HCT116 (cell line): ENCODE data around the gene PCIF1. TPM values are rescaled to one million over a fixed set of nuclear protein-coding genes. Genes with fewer than 3 reads are reported as not detected.

Experiments
- ATAC-seq: fragments of 200-7000 bp; cut with Tn5 transposase; 2 replicates; pipeline ENCODE4 v1.9.1; 2020; ENCODE audit warnings: mild to moderate bottlenecking, moderate library complexity
- BruUV-seq: library from RNA; stranded (reverse); fragments of 400-500 nt; replicated peaks from 2 replicates; lab custom pipeline; 2021; lab: Mats Ljungman, UMichigan
- CTCF ChIA-PET: fragments of 300-600 bp; sonication (Branson Sonifier 250); formaldehyde crosslinking; loops from one replicate; lab custom pipeline; 2021; ENCODE audit warnings: antibody characterized with exemption; lab: Charles Lee
- POLR2A ChIA-PET: fragments of 300-600, 350-600 bp; sonication (Branson Sonifier 250); formaldehyde crosslinking; loops from one replicate; lab custom pipeline; 2021; ENCODE audit warnings: antibody characterized with exemption; lab: Charles Lee
- RAD21 ChIA-PET, 2 experiments: fragments of 300-600 bp; sonication (Branson Sonifier 250); formaldehyde crosslinking; loops; one replicate each; lab custom pipeline; 2023; ENCODE audit warnings: low total read pairs in 2 of 2; ENCODE audit not compliant: uncharacterized antibody in 2 of 2, unreplicated experiment in 2 of 2, low non-redundant PET in 1 of 2; lab: Charles Lee
- DNase-seq: peaks from one replicate; pipeline ENCODE4 v3.0.0-alpha.2; 2010; ENCODE audit warnings: low read depth, low spot score
- H2AFZ ChIP-seq: fragments of 200-600 bp; shearing (Covaris generic), sonication (generic); 2 replicates; pipeline ENCODE4 v1.6.1; 2017; ENCODE audit warnings: low read depth, mixed run types, mixed read lengths, antibody characterized with exemption, low read length; ENCODE audit not compliant: poor library complexity, severe bottlenecking
- H3K27ac ChIP-seq: 2 replicates; pipeline ENCODE4 v1.5.1; 2012; ENCODE audit warnings: low read depth, low read length
- H3K27me3 ChIP-seq: fragments of 200-600 bp; sonication (generic); 2 replicates; pipeline ENCODE4 v1.6.1; 2016; ENCODE audit warnings: mixed run types, low read length, mixed read lengths; ENCODE audit not compliant: insufficient read depth
- H3K36me3 ChIP-seq, 2 experiments: fragments of 200-500 bp in 1 of 2; fragments of 200-600 bp in 1 of 2; sonication (Bioruptor generic) in 1 of 2; sonication (generic) in 1 of 2; 2 replicates each; pipeline versions ENCODE4 v1.5.1 to v1.6.1; 2014 to 2016; ENCODE audit warnings: low read length in 2 of 2, inconsistent platforms in 1 of 2, mixed read lengths in 1 of 2, mixed run types in 1 of 2; ENCODE audit not compliant: insufficient read depth in 2 of 2, control insufficient read depth in 1 of 2
- H3K4me1 ChIP-seq, 2 experiments: fragments of 200-600 bp in 1 of 2; sonication (generic) in 1 of 2; 2 replicates each; pipeline versions ENCODE4 v1.5.1 to v1.6.1; 2012 to 2017; ENCODE audit warnings: low read length in 2 of 2, inconsistent platforms in 1 of 2, mild to moderate bottlenecking in 1 of 2, mixed read lengths in 1 of 2, mixed run types in 1 of 2, moderate library complexity in 1 of 2; ENCODE audit not compliant: insufficient read depth in 2 of 2, control insufficient read depth in 1 of 2
- H3K4me2 ChIP-seq: fragments of 200-600 bp; sonication (generic); 2 replicates; pipeline ENCODE4 v1.6.1; 2017; ENCODE audit warnings: mixed run types, low read length, mixed read lengths
- H3K4me3 ChIP-seq, 2 experiments: fragments of 200-600 bp in 1 of 2; sonication (generic) in 1 of 2; replicated peaks in 1 of 2; 2 replicates each; pipeline ENCODE4 v1.5.1; 2011 to 2016; ENCODE audit warnings: low read length in 2 of 2, control low read depth in 1 of 2, low read depth in 1 of 2, mild to moderate bottlenecking in 1 of 2, mixed read lengths in 1 of 2, mixed run types in 1 of 2
- H3K79me2 ChIP-seq: fragments of 200-600 bp; sonication (generic); 2 replicates; pipeline ENCODE4 v1.6.1; 2017; ENCODE audit warnings: mild to moderate bottlenecking, mixed run types, low read length, moderate library complexity, mixed read lengths; ENCODE audit not compliant: insufficient read depth
- H3K9ac ChIP-seq: fragments of 200-600 bp; sonication (generic); 2 replicates; pipeline ENCODE4 v1.6.1; 2016; ENCODE audit warnings: low read length, mixed read lengths
- H3K9me2 ChIP-seq: fragments of 200-600 bp; sonication (generic), shearing (Covaris generic); 2 replicates; pipeline ENCODE4 v1.6.1; 2017; ENCODE audit warnings: mixed run types, mild to moderate bottlenecking, moderate library complexity; ENCODE audit not compliant: insufficient read depth
- H3K9me3 ChIP-seq, 2 experiments: fragments of 200-500 bp in 1 of 2; fragments of 200-600 bp in 1 of 2; sonication (Bioruptor generic) in 1 of 2; sonication (generic) in 1 of 2; 2 replicates each; pipeline ENCODE4 v1.6.1; 2014 to 2017; ENCODE audit warnings: low read length in 2 of 2, mixed read lengths in 2 of 2, inconsistent platforms in 1 of 2, low read depth in 1 of 2, mild to moderate bottlenecking in 1 of 2, mixed run types in 1 of 2, moderate library complexity in 1 of 2; ENCODE audit not compliant: control insufficient read depth in 1 of 2, insufficient read depth in 1 of 2
- H4K20me1 ChIP-seq: fragments of 200-600 bp; sonication (generic), shearing (Covaris generic); 2 replicates; pipeline ENCODE4 v1.6.1; 2017; ENCODE audit warnings: mixed run types, mild to moderate bottlenecking, moderate library complexity; ENCODE audit not compliant: insufficient read depth
- CBX3 ChIP-seq: IDR thresholded peaks from 2 replicates; pipeline ENCODE4 v1.6.1; 2012; ENCODE audit warnings: low read depth
- CEBPB ChIP-seq: IDR thresholded peaks from 2 replicates; pipeline ENCODE4 v1.6.1; 2012; ENCODE audit warnings: low read depth
- EGR1 ChIP-seq: IDR thresholded peaks from 2 replicates; pipeline ENCODE4 v1.6.1; 2012; ENCODE audit warnings: low read depth
- EZH2 ChIP-seq: fragments of 200-600 bp; sonication (generic); IDR thresholded peaks from 2 replicates; pipeline ENCODE4 v1.6.1; 2017; ENCODE audit warnings: antibody characterized with exemption, mixed run types
- EZH2phosphoT487 ChIP-seq: fragments of 200-600 bp; IDR thresholded peaks from 2 replicates; pipeline ENCODE4 v1.6.1; 2018; ENCODE audit warnings: antibody characterized with exemption, borderline replicate concordance
- MAX ChIP-seq: IDR thresholded peaks from 2 replicates; pipeline ENCODE4 v1.6.1; 2012
- POLR2A ChIP-seq: IDR thresholded peaks from 2 replicates; pipeline ENCODE4 v1.7.0; 2011; ENCODE audit warnings: borderline replicate concordance; ENCODE audit not compliant: insufficient read depth, insufficient read length; ENCODE audit errors: extremely low read depth
- POLR2AphosphoS5 ChIP-seq: IDR thresholded peaks from 2 replicates; pipeline ENCODE4 v1.6.1; 2011; ENCODE audit warnings: mild to moderate bottlenecking, low read depth, low read length, moderate library complexity
- RAD21 ChIP-seq: IDR thresholded peaks from 2 replicates; pipeline ENCODE4 v1.6.1; 2012; ENCODE audit warnings: low read depth, mild to moderate bottlenecking
- REST ChIP-seq: IDR thresholded peaks from 2 replicates; pipeline ENCODE4 v1.6.1; 2012; ENCODE audit warnings: low read depth
- SIN3A ChIP-seq: IDR thresholded peaks from 2 replicates; pipeline ENCODE4 v1.6.1; 2012; ENCODE audit warnings: low read depth
- SP1 ChIP-seq: IDR thresholded peaks from 2 replicates; pipeline ENCODE4 v1.6.1; 2012; ENCODE audit warnings: low read depth
- YY1 ChIP-seq: IDR thresholded peaks from 2 replicates; pipeline ENCODE4 v1.6.1; 2011; ENCODE audit warnings: low read length, low read depth, moderate library complexity, mild to moderate bottlenecking; ENCODE audit not compliant: insufficient replicate concordance; ENCODE audit errors: extremely low read depth
- ZBTB33 ChIP-seq: IDR thresholded peaks from 2 replicates; pipeline ENCODE4 v1.6.1; 2011; ENCODE audit warnings: mild to moderate bottlenecking, low read length, moderate library complexity; ENCODE audit not compliant: insufficient replicate concordance; ENCODE audit errors: extremely low read depth
- ZFX ChIP-seq: fragments of 450-650 bp; IDR thresholded peaks from 2 replicates; pipeline ENCODE4 v1.6.1; 2017
- ZNF274 ChIP-seq: fragments of 200-500 bp; sonication (Bioruptor generic); IDR thresholded peaks from 2 replicates; pipeline ENCODE4 v1.6.1; 2014; ENCODE audit warnings: mild to moderate bottlenecking, low read depth, low read length, inconsistent platforms
- intact Hi-C: fragments of 100-400 bp; cut with micrococcal nuclease; formaldehyde crosslinking; loops from 2 replicates; pipeline ENCODE4 v1.10.0; 2022
- total RNA-seq: library from RNA; stranded (reverse); gene quantifications from one replicate; pipeline ENCODE4 v1.2.1, GENCODE V29; 2021; ENCODE audit not compliant: unreplicated experiment

PCIF1 gene
- total RNA-seq, 1 experiment from 2014 or later = 31.8 TPM

GRCh38 chr20:45897692-45898091, 36.8 kb upstream of the PCIF1 start:
- TF ChIP-seq MAX = no peak
- no peak for TF ChIP-seq ZNF274
- TF ChIP-seq CEBPB = no peak
- no peak for TF ChIP-seq ZBTB33
- TF ChIP-seq CBX3 = no peak
- no peak for TF ChIP-seq REST
- TF ChIP-seq POLR2AphosphoS5 = no peak
- no peak for TF ChIP-seq RAD21
- no peak for TF ChIP-seq EZH2
- TF ChIP-seq SIN3A = no peak
- TF ChIP-seq YY1 = no peak
- no peak for TF ChIP-seq ZFX
- no peak for TF ChIP-seq EGR1
- TF ChIP-seq POLR2A = no peak
- no peak for TF ChIP-seq SP1
- TF ChIP-seq EZH2phosphoT487 = no peak
- no peaks in the 10 kb centered on the region for H3K27me3 ChIP-seq
- ChIA-PET RAD21 (no interaction called here), CTCF (no interaction called here), POLR2A (no interaction called here)
- ATAC-seq = no peak
- H3K4me2 ChIP-seq = no peak overlapping the region
- H4K20me1 ChIP-seq = no peaks in the 10 kb centered on the region
- no peak overlapping the region for H2AFZ ChIP-seq
- peaks cover 6 to 18% of the 10 kb centered on the region in 2 experiments; a peak in 3 of 4 replicates for H3K36me3 ChIP-seq
- H3K9ac ChIP-seq = no peak overlapping the region
- no peaks in the 10 kb centered on the region for H3K79me2 ChIP-seq
- TSS peak; percentile 2 for BruUV-seq
- H3K4me1 ChIP-seq = peaks cover 0 to under 1% of the 10 kb centered on the region in 2 experiments; a peak in 1 of 4 replicates
- no peaks in the 10 kb centered on the region for H3K9me2 ChIP-seq
- DNase-seq = no peak
- no peaks in the 10 kb centered on the region for H3K9me3 ChIP-seq
- intact Hi-C loops = no loop called here
- H3K4me3 ChIP-seq = no peak overlapping the region
- no peak overlapping the region for H3K27ac ChIP-seq
